HuH-7 (cell line): ENCODE data around the gene TALDO1.
A peak's percentile ranks its signal among the peaks of the same experiment; 100 is the strongest.

Source experiments
- DNase-seq: peaks from one replicate; pipeline ENCODE4 v3.0.0; 2011; ENCODE audit warnings: low spot score

TALDO1 gene

DNA sequence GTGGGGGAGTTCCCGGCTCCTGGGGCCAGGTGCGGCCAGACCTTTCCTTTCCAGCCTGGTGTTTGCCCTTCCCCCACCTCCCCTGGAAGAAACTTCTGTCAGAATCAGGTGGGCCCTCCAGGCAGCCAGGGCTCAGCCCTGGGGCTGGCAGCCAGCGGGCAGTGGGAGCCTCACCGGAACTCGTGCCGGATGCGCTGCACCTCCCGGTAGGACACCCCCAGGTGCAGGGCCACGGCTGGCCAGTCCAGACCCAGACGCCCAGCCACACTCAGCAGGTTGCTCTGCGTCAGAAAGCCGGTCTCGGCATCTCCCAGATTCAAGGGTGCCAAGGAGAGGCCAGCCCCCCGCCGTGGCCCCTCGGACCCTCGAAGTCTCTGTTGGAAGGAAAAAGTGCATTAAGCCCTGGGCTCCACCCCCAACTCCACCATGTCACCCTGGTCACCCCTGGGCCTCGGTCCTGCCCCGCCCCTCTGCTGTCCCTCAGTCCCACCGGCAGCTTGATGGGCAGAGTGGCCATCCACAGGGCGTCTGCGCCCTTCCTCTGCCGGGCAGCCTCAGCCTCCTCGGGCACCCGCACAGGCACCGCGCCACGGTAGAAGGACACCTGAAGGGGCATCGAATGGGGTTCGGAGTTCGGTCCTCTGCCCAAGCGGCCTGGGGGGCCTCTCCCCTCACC, 52.5 kb downstream of the TALDO1 start:
- DNase-seq: no peak

DNA sequence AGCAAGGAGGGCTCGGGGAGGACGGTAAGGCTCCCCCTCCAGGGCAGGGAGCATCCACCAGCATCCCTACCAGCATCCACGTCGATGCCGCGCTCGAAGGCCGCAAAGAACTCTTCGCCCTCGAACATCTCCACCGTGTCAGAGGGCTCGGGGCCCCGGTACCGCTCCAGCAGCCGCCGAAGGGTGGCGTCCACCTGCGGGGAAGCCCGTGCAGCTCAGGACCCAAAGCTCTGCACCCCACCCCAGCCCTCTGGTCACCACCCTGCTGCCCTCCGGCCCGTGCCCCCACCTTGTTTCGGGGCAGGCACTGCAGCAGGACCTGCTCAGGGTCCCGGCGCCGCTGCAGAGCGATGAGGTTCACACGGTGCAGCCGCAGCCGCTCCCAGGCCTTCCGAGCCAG, 53.2 kb downstream of the TALDO1 start:
- DNase-seq: no peak

DNA sequence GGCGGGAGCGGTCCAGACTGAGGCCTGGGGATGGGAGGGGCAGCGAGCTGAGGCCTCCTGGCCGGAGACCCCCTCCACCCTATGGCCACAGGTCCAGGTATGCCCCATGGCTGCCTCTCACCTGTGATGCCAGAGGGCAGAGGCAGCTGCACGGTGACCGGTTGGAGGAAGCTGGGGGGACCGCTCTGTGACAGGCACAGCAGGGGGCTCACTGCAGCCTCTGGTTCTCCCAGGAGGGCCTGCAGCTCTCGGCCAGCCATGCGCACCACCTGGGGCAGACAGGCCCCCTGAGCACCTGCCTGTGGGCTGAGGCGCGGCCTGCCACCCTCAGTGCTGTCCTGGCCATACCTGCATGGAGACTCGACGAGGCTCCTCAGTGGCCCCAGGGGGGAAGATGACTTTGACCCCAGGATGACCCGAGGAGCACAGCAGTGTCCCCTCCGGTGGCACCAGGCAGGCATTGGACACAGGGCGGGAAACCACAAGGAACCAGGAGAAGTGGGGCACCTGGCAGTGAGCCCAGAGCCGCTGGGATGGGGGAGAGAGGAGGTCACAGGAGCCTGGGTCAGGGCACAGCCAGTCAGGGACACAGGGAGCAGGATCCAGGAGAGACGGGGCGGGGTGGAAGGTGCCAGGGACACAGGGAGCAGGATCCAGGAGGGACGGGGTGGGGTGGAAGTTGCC, 54.0 kb downstream of the TALDO1 start:
- DNase-seq: no peak

DNA sequence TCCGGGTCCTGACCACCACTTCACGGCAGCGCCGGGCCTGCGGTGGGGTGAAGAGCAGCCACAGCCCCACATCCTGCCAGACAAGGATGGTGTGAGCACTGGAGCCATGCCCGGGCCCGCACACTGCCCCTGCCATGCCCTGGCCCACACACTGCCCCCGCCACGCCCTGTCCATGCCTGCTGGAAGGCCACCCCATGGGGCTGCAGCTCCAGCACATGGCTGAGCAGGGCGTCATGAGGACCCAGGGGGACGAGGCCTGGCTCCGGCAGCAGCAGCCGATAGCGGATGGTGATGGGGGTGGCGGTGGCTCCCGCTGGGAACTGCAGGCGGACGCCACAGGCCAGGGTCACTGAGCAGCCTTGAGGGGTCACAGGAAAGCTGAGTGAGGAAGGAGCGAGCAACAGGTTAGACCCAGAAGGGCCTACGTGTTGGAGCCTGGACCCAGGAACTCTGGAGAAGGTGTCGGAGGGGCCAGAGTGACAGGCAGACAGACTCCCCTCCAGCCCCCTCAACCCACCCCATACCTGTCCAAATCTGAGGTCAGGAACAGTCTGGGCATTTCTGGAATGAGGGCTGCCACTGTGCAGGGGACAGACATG, 54.9 kb downstream of the TALDO1 start:
- DNase-seq: no peak

DNA sequence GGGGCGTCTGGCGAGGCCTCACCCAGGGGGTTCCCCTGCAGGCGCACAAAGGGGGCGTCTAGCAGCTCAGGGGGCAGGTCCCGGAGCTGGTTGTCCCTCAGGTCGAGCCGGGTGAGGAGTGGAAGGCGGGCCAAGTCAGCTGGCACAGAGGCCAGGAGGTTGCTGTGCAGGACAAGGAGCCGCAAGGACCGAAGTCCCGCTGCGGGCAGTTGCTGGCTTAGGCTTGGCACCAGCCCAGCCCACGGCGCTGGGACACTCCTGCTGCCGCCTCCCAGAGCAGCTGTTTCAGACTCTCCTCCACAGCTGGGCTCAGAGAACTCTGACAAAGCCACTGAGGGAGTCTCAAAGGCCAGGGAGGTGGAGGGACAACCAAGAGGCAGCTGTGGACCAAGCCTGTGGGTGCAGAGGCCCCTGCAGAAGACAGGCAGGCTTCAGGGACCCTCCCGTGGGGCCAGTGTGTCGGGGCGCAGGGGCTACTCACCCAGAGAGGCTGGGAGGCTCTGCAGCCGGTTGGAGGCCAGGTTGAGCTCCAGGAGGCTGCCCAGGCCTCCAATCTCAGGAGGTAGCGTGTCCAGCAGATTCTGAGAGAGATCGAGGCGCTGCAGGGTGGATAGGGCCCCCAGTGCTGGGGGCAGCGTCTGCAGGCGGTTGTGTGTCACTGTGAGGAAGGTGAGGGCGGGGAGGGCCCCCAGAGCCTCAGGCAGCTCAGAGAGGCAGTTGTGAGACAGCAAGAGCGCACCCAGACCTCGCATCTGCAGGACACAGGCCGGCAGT, 55.6 kb downstream of the TALDO1 start:
- no peak for DNase-seq

DNA sequence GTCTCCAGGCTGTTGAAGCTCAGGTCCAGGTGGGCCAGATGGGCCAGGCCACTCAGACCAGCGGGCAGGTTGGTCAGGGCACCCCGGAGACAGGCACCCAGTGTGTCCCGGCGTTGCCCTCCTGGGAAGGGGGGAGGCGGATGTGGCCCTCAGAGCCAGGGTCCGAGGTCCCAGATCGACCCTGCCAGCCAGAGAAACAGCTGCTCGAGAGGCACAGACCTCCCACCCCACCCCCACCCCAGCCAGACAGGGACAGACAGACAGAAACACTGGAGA, 56.1 kb downstream of the TALDO1 start:
- DNase-seq: no peak

DNA sequence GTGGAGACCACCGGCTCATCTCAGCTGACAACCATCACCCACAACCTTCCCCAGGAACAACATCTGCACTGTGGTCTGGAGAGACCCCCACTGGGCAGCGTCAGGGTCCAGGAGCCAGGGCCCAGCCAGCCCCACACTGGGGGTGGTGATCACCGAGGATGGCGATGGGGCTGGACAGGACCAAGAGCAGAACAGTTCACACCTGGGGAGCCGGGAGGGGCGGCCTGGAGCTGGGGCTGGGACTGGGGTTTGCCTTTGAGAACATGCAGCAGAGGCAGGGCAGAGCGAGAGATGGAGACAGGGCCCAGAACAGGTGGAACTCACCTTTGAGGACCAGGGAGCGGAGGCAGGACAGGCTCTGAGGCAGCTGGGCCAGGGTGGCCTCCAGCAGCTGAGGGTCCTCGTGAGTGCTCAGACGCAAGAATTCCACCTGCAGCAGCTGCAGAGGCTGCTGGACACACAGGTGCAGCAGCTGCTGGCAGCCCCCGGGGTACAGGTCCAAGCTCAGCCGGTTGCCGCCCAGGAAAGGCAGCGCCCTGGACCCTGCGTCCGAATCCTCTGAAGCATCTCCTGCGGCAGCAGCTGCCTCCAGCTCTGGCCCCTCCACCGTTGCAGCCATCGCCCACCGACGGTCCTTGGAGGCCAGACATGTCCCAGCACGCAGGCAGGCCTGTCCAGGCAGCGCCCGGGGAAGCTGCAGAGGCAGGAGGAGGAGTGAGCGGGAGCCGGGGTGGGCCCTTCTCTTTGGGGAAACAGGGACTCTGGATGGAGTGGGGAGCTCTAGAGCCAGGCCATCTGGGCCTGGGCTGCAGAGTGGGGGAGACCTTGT, 56.7 kb downstream of the TALDO1 start:
- DNase-seq: no peak

DNA sequence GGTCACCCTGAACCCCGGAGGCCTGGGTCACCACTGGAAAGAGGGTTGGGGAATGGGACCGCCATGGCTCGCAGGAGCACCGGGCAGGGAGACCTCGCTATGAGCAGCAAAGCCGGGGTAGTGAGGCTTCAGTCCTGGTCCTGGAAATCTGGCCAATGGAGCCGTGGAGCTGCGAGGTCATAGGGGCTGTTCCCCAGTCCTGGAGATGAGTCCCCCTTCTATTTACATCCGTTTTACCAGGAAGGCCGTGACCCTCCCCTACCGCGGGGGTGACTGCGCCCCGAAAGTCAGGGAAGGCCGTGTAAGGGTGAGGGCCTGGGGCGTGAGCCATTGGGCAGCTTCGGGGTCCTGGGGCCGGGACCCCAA, 57.3 kb downstream of the TALDO1 start:
- DNase-seq: no peak

DNA sequence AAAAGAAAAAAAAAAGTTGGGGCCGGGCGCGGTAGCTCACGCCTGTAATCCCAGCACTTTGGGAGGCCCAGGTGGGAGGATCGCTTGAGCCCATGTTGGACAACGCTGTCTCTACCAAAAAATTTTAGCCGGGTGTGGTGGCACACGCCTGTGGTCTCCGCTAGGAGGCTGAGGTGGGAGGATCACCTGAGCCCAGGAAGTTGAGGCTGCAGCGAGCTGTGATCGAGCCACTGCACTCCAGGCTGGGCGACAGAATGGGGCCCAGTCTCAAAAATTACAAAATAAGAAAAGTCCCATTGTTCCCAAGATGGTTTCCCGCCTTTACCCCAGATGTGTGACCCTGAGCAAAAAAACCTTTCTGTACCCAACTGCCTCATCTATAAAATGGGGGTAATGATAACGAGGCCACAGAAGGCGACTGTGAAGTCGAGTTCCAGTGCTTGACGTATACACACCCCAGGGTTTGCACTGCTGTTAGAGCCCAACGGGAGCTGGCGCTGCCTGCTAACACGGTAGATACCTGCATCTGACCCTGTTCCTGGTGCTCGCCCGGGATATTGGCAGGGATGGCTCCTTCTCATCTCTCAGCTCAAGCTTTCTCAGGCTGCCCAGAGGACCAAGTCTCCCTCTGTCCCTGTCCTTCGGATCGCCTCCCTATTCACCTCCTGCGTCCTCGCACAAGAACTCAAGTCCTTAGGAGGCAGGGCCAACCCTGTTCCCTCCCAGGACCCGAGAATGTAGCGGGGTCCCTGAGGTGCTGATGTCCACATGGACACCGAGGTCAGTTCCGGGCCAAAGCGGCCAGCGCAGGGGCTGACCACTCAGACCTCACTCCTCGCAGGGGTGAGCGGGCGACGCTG, 61.4 kb downstream of the TALDO1 start:
- peak; percentile 73 for DNase-seq

DNA sequence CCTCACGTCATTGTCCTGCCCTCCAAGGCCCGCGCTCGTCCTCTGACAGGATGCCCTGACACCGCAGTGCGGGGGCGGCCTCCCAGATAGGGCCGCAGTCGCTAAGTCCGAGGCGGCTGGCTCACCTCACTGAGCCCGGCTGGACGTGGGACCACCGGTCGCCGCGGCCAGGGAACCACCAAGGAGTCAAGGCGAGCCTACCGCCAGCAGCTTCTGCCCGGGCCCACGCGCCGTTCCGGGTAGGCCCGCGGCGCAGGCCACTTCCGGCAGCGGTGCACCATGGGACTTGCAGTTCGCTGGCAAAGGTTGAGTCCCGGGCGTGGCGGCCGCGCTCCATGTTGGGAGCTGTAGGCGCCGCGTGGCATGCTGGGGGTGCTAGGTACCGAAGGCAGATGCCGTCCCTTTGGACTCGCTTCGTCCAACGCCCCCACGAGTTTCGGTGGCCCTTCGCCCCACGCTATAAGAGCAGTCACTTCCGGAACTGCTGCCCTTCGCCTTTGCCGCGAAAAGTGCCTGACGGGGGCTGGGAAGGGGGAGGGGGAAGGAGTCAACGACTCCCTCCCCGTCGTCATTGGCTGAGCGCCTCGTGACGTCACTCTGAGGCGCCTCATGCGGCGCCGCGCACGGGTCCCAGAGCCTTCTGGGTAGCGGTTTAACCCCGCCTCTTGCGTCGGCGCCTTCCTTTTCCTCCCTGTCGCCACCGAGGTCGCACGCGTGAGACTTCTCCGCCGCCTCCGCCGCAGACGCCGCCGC, 62.2 kb downstream of the TALDO1 start, which contains the start of gene RPLP2:
RPLP2 (plus strand) TSS at position 681 of the 753 bp plus-strand sequence. CDS start 268 bp downstream, outside the sequence.
- DNase-seq: peak; percentile 96

DNA sequence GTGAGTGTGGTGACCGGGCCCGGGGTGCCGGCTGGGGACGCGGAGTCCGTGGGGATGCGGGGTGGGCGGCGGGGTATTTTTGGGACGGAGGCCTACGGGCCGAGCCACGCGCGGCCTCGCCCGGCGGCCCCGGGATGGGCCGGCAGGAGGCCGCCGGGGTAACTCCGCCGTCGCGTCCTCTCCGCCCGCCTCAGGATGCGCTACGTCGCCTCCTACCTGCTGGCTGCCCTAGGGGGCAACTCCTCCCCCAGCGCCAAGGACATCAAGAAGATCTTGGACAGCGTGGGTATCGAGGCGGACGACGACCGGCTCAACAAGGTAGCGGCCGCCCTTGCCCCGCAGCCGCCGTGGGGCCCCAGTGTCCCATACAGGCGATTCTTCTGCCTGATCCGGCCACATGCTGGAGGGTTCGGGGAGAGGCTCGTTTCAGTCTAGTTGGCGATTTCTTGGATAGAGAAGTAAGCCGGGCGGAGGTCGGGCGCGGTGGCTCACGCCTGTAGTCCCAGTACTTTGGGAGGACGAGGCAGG, 62.8 kb downstream of the TALDO1 start:
- no peak for DNase-seq

DNA sequence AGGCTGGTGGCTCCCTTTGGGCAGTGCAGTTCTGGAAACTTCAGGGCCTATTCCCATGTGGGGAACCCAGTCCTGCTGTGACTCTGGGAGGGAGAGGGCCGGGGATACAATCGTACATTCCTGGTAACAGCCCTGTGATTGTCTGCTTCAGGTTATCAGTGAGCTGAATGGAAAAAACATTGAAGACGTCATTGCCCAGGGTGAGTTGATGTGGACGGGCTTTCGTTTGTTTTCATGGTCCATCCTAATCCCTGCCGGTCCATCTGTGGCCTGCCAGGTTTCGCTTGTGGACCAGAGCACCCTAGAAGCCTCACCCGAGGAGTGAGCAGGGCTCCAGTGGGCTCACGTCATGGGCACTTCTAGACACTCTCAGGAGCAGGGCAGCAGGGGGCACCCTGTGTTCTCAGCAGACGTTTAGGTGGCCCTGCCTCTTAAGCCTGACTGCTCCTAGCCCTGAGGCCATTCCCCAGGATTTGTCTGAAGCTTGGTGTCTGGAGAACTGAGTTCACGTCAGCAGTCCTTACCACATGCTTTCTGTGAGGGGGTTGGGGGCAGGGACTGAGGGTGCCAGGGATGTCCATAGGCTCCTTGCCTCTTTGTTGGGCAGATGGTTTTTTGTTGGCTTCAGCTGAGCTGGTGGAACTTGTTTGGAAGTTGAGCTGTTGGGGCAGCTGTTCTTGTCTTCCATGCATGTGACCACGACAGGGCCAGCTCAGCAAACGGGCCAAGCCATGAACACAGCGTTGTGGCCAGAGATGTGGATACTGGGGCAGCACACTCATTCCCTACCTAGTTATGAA, 64.4 kb downstream of the TALDO1 start:
- no peak for DNase-seq

DNA sequence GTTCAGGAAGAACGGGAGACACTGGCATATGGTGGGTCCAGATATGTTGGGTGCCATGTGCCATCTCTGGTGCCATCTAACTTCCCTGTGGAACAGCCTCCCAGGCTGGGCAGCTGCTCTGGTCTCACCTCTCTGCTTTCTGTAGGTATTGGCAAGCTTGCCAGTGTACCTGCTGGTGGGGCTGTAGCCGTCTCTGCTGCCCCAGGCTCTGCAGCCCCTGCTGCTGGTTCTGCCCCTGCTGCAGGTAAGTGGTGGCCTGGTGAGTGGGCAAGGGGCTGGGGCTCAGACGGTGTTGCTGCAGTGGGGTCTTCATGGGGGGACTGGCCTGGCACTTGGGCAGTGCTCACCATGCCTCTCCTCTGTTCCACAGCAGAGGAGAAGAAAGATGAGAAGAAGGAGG, 65.1 kb downstream of the TALDO1 start:
- DNase-seq: no peak

DNA sequence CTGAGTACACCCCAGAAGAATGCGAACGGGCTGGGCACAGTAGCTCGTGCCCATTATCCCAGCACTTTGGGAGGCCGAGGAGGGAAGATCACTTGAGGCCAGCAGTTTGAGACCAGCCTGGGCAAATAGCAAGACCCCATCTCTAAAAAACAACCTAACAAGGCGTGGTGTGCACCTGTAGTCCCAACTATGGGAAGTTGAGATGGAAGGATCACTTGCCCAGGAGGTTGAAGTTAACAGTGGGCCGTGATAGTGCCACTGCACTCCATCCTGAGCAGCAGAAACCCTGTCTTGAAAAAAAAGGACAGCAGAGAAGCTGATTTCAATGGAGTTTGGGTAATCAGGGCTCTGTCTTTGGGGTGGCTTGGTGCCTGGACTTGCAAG, 65.8 kb downstream of the TALDO1 start:
- no peak for DNase-seq

DNA sequence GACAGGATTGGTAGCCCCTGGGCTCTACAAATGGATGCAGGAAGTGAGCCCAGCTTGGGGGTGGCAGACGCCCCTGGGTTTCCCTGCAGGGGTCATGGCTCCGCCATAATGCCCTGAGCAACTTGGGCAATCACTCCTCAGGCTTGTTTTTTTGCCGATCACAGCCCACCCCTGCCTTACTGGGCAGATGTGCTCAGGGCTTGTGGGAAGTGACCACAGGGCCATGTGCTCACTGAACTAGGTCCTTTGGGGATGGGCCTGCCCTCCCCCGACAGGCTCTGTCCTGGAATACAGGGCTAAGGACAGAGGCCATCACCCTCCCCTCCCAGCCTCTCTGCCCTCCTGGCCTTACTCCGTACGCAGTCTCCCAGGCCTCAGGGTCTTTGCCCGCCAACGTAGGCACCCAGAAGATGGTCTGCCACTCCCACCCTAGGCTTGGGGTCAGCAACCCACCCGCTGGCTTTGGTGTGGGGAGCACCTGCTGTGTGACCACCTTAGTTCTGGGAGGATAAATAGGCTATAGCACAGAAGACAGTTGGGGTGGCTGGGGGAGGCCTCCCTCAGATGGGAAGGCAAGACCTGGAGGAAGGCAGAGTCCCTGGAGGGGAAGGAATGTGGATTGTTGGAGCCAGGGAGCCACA, 66.3 kb downstream of the TALDO1 start:
- no peak for DNase-seq
